ENCODE results near the gene NTN1.

The NTN1 gene

DNA sequence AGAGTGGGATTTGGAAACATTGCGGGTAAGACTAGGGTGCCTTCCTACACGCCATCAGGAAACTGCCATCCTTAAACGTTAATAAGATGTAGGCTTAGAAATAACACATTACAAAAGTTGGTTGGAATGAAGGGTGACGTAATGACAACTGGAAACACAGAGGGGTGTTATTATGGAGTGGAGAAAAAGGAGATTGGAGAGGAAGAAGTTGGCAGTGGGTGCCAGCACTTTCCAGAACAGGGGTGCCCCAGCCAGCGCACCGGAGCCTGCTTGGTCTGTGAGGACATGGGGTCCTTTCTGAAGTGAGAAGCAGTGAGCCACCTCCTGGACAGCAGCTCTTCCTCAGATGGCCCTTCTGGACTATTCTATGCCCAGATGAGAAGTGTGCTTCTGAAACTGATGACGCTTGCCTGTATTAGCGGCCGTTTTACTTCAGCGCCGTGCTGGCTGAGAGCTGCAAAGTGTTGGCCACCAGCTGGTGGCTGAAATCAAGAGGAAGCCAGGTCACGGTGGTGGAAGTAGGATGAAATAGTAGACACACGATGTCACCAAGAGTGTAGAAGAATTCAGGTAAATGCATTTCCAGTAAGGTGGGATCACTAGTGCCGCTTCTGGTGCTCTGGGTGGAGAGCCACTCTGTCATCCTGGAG, 244.8 kb downstream of the NTN1 start:
- ChIA-PET CTCF (interaction anchor here (0.9 to 1.1 kb wide), 3 partner anchors 17 to 856 kb away, joined by 3 to 4 read pairs (median 3); no protein-coding TSS in a partner anchor), POLR2A (no interaction called here)
- DNase-seq (ENCODE audit: low read depth, low spot score), result no peak
- H3K4me3 ChIP-seq (ENCODE audit: low read depth, low read length), result no peak overlapping the region
- TF ChIP-seq, protein P1, sequence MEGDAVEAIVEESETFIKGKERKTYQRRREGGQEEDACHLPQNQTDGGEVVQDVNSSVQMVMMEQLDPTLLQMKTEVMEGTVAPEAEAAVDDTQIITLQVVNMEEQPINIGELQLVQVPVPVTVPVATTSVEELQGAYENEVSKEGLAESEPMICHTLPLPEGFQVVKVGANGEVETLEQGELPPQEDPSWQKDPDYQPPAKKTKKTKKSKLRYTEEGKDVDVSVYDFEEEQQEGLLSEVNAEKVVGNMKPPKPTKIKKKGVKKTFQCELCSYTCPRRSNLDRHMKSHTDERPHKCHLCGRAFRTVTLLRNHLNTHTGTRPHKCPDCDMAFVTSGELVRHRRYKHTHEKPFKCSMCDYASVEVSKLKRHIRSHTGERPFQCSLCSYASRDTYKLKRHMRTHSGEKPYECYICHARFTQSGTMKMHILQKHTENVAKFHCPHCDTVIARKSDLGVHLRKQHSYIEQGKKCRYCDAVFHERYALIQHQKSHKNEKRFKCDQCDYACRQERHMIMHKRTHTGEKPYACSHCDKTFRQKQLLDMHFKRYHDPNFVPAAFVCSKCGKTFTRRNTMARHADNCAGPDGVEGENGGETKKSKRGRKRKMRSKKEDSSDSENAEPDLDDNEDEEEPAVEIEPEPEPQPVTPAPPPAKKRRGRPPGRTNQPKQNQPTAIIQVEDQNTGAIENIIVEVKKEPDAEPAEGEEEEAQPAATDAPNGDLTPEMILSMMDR (IDR thresholded peaks at IDR 0.05; ENCODE audit: insufficient read depth, low read length, missing control alignments), result no peak

GRCh38 chr17:9266697-9267117, 245.4 kb downstream of the NTN1 start:
- H3K4me3 ChIP-seq (ENCODE audit: low read depth, low read length), result no peak overlapping the region
- DNase-seq (ENCODE audit: low read depth, low spot score), result no peak
- ChIA-PET CTCF (interaction anchor here (0.9 to 1.2 kb wide), 3 partner anchors 9 to 857 kb away, joined by 3 read pairs; no protein-coding TSS in a partner anchor), POLR2A (no interaction called here)
- TF ChIP-seq, protein P1 (IDR thresholded peaks at IDR 0.05; ENCODE audit: insufficient read depth, low read length, missing control alignments), result no peak

DNA sequence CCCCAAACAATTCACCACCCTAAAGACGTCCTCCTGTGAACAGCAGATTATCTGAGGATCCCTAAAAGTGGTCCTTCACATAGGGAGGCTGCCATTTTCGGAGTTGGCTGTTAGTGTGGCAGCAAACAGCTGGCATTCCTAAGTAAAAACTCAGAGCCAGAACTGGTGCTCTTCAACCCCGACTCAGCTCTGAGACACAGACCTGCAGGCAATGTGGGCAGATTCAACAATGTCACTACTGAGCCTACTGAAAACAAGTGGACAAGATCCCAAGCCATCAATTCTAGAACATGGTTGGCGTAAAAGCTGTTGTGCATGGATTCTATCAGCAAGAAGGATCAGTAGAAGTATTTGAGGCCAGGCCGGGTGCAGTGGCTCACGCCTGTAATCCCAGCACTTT, 247.2 kb downstream of the NTN1 start:
- TF ChIP-seq, protein P1 (IDR thresholded peaks at IDR 0.05; ENCODE audit: insufficient read depth, low read length, missing control alignments), result no peak
- ChIA-PET CTCF (no interaction called here), POLR2A (no interaction called here)
- no peak for DNase-seq (ENCODE audit: low read depth, low spot score)
- no peak overlapping the region for H3K4me3 ChIP-seq (ENCODE audit: low read depth, low read length)

DNA sequence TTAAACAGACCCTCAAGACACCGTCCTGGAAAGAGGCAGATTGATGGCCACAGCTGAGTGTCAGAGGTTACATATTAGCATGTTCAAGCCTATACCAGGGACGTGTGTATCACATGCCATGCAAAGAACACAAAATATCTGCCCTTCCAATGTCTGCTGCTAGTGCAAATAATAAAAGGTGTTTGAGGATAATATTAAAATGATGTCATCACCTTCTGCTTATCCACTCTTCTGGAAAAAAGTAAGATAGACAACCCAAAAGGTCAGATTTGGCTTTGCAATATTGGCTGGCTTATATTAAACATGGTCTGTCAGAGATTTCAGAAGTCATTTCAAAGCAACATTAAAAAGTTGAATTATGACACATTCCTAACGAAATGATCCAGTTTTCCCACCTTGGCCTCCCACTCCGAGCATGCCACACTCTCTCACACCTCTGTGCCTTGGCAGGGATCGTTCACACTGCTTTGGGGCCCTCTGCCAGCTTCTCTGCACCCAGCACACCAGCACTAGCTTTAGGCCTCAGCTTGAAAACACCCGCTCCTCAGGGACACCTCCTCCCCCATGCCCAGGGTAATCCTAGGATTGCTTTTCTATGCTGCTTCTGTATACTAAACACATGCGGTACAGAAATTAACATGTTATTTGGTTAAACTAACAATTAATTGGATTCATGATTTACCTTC, 248.2 kb downstream of the NTN1 start:
- H3K4me3 ChIP-seq (ENCODE audit: low read depth, low read length), result no peak overlapping the region
- TF ChIP-seq, protein P1 (IDR thresholded peaks at IDR 0.05; ENCODE audit: insufficient read depth, low read length, missing control alignments), result no peak
- ChIA-PET POLR2A (no interaction called here), CTCF (no interaction called here)
- DNase-seq (ENCODE audit: low read depth, low spot score), result no peak

GRCh38 chr17:9270921-9271320, 249.6 kb downstream of the NTN1 start:
- ChIA-PET POLR2A (no interaction called here), CTCF (no interaction called here)
- no peak overlapping the region for H3K4me3 ChIP-seq (ENCODE audit: low read depth, low read length)
- TF ChIP-seq, protein P1 (IDR thresholded peaks at IDR 0.05; ENCODE audit: insufficient read depth, low read length, missing control alignments), result no peak
- DNase-seq (ENCODE audit: low read depth, low spot score), result no peak

GRCh38 chr17:9271989-9272388, 250.7 kb downstream of the NTN1 start:
- no peak for DNase-seq (ENCODE audit: low read depth, low spot score)
- POLR2A ChIA-PET, result no interaction called here

More at GRCh38 chr17:9271989-9272388, 250.7 kb downstream of the NTN1 start:
- TF ChIP-seq, protein P1 (IDR thresholded peaks at IDR 0.05; ENCODE audit: insufficient read depth, low read length, missing control alignments), result no peak
- H3K4me3 ChIP-seq (ENCODE audit: low read depth, low read length), result no peak overlapping the region
- CTCF ChIA-PET, result interaction anchor here (1.2 kb wide), 1 partner anchor 198 kb away, joined by 3 read pairs; no protein-coding TSS in a partner anchor
